Measurements from ENCODE around the gene SNX10.

The SNX10 gene

DNA sequence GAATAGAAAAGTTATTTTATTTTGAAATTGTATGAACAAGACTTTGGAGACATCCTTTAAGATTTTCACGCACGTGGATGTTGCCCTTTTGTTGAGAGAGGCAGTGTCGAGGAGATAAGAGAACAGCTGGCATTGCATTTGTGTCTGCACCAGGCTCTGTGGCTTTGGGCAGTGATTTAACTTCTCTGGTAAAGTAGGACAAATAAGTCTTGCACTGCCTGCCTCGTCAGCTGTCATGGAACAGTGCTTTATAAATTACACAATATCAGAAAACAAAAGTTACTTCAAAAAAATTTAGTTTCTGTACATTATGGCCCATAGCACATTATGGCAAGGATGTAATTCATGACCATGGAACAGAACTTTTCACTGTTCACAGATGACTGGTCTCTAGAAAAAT is 20.1 kb downstream of the SNX10 start:
- TF ChIP-seq GATA3 (IDR thresholded peaks at IDR 0.05; ENCODE audit: low read depth, low read length) (no peak), GATA2 (IDR thresholded peaks at IDR 0.05; ENCODE audit: low read depth, low read length) (no peak)

- TF ChIP-seq GATA3 (IDR thresholded peaks at IDR 0.05; ENCODE audit: low read depth, low read length), result no peak
- no peak for TF ChIP-seq GATA2 (IDR thresholded peaks at IDR 0.05; ENCODE audit: low read depth, low read length)
Observed at GRCh38 chr7:26317211-26317610, 25.5 kb downstream of the SNX10 start.

DNA sequence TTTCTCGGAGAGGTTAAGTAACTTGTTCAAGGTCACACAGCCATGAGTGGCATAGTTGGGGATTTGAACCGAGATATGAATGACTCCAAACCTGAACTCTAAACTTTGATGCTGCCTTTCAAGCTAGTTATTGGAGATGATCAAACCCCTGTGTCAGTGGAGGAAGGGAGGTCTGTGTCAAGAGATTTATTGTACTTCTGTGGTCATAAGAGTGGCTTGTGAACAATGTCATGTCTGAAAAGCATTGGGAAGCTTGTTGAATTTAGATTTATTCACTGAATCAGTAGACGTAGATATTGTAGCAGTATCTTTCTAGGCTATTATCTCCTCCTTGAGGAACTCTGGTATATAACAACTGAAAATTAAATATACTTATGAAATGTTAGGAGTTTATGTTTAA is 27.3 kb downstream of the SNX10 start:
- TF ChIP-seq GATA3 (IDR thresholded peaks at IDR 0.05; ENCODE audit: low read depth, low read length) (no peak), GATA2 (IDR thresholded peaks at IDR 0.05; ENCODE audit: low read depth, low read length) (no peak)

DNA sequence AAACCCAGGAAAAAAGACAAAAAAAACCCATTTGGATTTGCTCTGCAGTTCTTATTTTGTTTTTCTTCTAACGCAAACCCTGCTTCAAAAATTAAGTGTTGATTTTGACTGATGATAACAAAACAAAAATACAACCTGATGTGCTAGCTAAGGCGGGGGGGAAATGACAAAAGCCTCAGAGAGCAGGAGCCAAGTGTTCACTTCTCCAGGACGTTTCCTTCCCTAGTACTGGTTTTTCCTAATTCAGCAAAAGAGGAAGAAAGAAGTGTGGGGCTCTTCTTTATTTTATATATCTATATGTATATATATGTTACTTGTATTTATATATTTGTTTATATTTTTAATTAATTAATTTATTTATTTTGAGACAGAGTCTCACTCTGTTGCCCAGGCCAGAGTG is 28.0 kb downstream of the SNX10 start:
- no peak for TF ChIP-seq GATA3 (IDR thresholded peaks at IDR 0.05; ENCODE audit: low read depth, low read length)
- no peak for TF ChIP-seq GATA2 (IDR thresholded peaks at IDR 0.05; ENCODE audit: low read depth, low read length)

- TF ChIP-seq GATA3 (IDR thresholded peaks at IDR 0.05; ENCODE audit: low read depth, low read length) (no peak), GATA2 (IDR thresholded peaks at IDR 0.05; ENCODE audit: low read depth, low read length) (no peak)
Observed at GRCh38 chr7:26320878-26321277, 29.2 kb downstream of the SNX10 start.

DNA sequence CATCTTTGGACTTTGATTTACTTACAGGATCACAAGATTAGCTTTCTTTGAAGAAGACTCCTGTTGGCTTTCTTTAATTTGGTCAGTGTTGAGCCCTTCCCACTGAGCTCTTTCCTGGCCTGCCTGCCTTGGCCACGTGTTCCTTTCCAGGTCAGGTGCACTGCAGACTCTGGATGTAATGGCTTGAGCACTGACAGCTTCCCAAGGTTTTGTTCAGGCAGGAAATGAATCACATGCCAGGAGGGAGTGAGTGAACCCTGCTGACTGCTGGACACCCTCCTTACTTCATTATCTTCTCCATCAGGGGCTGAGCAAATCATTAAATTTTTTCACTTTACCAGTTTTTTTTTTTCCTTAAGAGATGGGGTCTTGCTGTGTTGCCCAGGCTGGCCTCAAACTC is 29.8 kb downstream of the SNX10 start:
- no peak for TF ChIP-seq GATA2 (IDR thresholded peaks at IDR 0.05; ENCODE audit: low read depth, low read length)

DNA sequence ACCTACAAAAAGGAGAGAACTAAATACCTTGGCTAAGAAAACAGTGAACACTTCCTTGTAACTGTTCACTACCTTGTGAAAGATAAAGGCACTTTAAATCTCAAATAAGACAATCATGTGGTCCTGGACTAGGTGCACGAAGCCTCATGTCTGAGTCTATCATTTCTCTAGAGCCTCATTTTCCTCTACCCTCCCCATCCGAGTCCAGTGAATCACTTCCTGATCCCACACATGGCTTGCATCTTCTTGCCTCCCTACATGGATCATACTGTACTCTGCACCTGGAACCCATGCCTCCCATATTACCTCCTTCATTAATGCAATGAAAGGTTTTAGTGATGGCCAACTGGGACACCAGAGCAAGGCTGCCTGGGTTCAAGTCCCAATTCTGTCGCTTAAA is 34.5 kb downstream of the SNX10 start:
- no peak for TF ChIP-seq GATA3 (IDR thresholded peaks at IDR 0.05; ENCODE audit: low read depth, low read length)
- TF ChIP-seq GATA2 (IDR thresholded peaks at IDR 0.05; ENCODE audit: low read depth, low read length), result no peak

- TF ChIP-seq GATA2 (IDR thresholded peaks at IDR 0.05; ENCODE audit: low read depth, low read length) (no peak), GATA3 (IDR thresholded peaks at IDR 0.05; ENCODE audit: low read depth, low read length) (no peak)
Observed at GRCh38 chr7:26328498-26329390, 37.1 kb downstream of the SNX10 start.

DNA sequence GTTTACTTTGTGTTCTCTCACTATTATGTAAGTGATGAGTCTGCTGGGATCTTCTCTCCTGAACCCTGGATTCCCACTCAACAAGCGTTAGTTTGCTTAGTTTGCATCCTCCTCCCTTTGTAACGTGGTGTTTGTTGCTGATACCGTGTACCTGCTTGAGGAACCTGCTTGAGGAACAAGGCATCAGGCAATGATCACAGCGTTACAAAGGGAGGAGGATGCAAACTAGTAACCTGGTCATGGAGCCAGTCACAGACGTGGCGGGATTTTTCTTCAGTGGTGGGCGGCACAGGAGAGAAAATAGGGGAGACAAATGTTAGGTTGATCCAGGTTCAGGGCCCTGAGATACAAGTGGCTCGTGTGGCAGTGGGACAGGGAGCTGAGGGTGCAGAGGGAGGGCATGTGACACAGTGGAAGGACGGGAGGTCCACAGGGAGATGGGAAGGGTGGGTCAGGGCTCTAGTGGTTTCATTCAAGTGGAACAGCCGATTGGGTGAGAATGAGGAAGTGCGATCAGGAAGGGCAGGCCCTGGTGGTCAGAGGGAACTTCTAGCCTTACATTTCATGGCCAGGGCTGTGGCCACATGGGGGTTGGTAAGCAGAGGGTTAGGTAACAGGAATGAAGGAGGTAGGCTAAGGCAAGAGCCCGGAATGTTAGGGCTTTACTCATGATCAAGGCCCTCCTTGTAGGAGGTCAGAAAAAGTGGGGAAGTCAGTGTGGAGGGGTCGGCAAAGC is 38.0 kb downstream of the SNX10 start:
- TF ChIP-seq GATA3 (IDR thresholded peaks at IDR 0.05; ENCODE audit: low read depth, low read length) (no peak), GATA2 (IDR thresholded peaks at IDR 0.05; ENCODE audit: low read depth, low read length) (no peak)

DNA sequence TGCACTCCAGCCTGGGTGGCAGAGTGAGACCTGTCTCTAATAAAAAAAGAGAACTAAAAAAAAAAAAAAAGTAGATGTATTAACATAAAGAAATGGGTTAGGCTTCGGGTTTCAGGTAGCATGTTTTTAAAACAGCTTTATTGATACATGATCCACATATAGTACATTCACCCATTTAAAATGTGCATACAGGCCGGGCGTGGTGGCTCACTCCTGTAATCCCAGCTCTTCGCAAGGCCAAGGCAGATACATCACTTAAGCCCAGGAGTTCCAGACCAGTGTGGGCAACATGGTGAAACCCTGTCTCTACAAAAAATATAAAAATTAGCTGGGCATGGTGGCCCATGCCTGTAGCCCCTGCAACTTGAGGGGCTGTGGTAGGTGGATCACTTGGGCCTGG is 39.5 kb downstream of the SNX10 start:
- TF ChIP-seq GATA2 (IDR thresholded peaks at IDR 0.05; ENCODE audit: low read depth, low read length), result no peak
- TF ChIP-seq GATA3 (IDR thresholded peaks at IDR 0.05; ENCODE audit: low read depth, low read length), result no peak

- TF ChIP-seq GATA3 (IDR thresholded peaks at IDR 0.05; ENCODE audit: low read depth, low read length), result no peak
- TF ChIP-seq GATA2 (IDR thresholded peaks at IDR 0.05; ENCODE audit: low read depth, low read length), result no peak
Observed at GRCh38 chr7:26331789-26332188, 40.1 kb downstream of the SNX10 start.

DNA sequence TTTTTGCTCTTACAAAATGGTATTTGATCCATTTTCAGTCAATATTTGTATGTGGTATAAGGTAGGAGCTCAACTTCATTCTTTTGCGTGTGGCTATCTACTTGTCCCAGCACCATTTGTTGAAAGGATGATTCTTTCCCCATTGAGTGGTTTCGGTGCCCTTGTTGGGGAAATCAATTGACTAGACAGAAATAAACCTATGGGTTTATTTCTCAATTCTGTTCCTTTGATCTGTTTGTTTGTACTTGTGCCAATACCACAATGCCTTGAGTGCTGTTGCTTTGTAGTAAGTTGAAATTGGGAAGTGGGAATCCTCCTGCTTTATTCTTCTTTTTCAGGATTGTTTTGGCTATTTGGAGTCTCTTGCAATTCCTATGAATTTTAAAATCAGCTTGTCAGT is 41.0 kb downstream of the SNX10 start:
- TF ChIP-seq GATA3 (IDR thresholded peaks at IDR 0.05; ENCODE audit: low read depth, low read length), result no peak
- TF ChIP-seq GATA2 (IDR thresholded peaks at IDR 0.05; ENCODE audit: low read depth, low read length), result no peak

DNA sequence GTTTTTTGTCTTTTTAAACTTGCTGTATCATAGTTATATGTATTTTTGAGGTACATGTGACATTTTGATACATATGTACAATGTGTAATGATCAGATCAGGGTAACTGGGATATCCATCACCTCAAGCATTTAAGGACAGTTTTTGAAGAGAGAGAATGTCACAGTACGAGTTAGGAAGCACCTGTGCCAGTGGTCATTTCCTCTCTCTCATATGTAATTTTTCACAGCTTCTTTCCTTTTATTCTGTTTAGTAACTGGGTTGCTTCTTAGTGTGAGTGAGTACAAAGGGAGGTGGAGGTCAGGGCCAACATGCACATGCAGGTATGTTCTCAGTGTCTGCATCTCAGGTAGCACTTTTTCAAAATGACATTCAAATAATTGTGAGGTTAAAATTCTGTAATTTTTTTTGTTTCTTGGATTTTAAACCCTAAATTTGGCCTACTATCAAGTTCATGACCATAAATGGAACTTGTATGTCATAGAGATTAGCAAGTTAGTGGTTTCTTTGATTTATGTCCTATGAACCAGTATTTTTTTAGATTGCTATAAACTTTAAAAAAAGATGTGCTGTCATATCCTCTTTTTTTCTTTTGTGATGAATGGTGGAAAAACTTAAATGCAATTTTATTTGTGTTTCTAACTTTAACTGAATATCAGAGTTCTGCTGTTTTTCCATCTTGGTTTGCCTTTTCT is 42.7 kb downstream of the SNX10 start:
- no peak for TF ChIP-seq GATA2 (IDR thresholded peaks at IDR 0.05; ENCODE audit: low read depth, low read length)
- TF ChIP-seq GATA3 (IDR thresholded peaks at IDR 0.05; ENCODE audit: low read depth, low read length), result no peak

- TF ChIP-seq GATA2 (IDR thresholded peaks at IDR 0.05; ENCODE audit: low read depth, low read length) (no peak), GATA3 (IDR thresholded peaks at IDR 0.05; ENCODE audit: low read depth, low read length) (no peak)
Observed at GRCh38 chr7:26337232-26337865, 45.7 kb downstream of the SNX10 start.

Measured in SH-SY5Y (cell line).